Thoracic aorta (tissue), 2 donors: ENCODE results near the gene HYI. TPM values are rescaled to one million over a fixed set of nuclear protein-coding genes. Genes with fewer than 3 reads are reported as not detected.

Source experiments
- ATAC-seq: fragments of 150-250 bp; one replicate; pipeline ENCODE4 v1.8.0; 2017; ENCODE audit warnings: low read depth; ENCODE audit not compliant: insufficient number of reproducible peaks, low FRiP score
- DNase-seq: peaks from one replicate; pipeline ENCODE4 v3.0.0-alpha.2; 2020; ENCODE audit warnings: low spot score
- H3K27ac ChIP-seq, 2 donors: fragments of 200-600 bp; sonication (generic); 1 replicate in 1 of 2; 2 replicates in 1 of 2; pipeline ENCODE4 v1.5.1; 2016; ENCODE audit warnings: mild to moderate bottlenecking in 2 of 2, moderate library complexity in 2 of 2
- H3K27me3 ChIP-seq: fragments of 200-600 bp; sonication (generic); replicated peaks from 2 replicates; pipeline ENCODE4 v1.6.0; 2016; ENCODE audit warnings: mild to moderate bottlenecking; ENCODE audit not compliant: insufficient read depth
- H3K36me3 ChIP-seq: fragments of 200-600 bp; sonication (generic); one replicate; pipeline ENCODE4 v1.5.1; 2016
- H3K4me1 ChIP-seq, 2 donors: fragments of 200-600 bp; sonication (generic); 1 replicate in 1 of 2; 2 replicates in 1 of 2; pipeline versions ENCODE4 v1.5.1 to v1.6.0; 2016; ENCODE audit warnings: low read depth in 2 of 2, mild to moderate bottlenecking in 1 of 2; ENCODE audit not compliant: control insufficient read depth in 1 of 2
- H3K4me3 ChIP-seq: fragments of 200-600 bp; sonication (generic); 2 replicates; pipeline ENCODE4 v1.5.1; 2016; ENCODE audit warnings: mild to moderate bottlenecking
- H3K9me3 ChIP-seq: fragments of 200-600 bp; sonication (generic); 2 replicates; pipeline ENCODE4 v1.5.1; 2016
- total RNA-seq, 2 donors: library from RNA; depleted of rRNA; stranded (reverse); fragments of >200 nt; gene quantifications; one replicate each; pipeline versions ENCODE4 v1.1.0 to v1.2.3, GENCODE V29; 2016
- TF ChIP-seq, protein P1 (sequence below): fragments of 200-600 bp; sonication (generic); IDR thresholded peaks from one replicate; pipeline ENCODE4 v1.5.1; 2019; ENCODE audit warnings: antibody characterized with exemption

Gene HYI
- total RNA-seq, 2 donors from 2014 or later = 57.7 to 70.0 TPM

DNA sequence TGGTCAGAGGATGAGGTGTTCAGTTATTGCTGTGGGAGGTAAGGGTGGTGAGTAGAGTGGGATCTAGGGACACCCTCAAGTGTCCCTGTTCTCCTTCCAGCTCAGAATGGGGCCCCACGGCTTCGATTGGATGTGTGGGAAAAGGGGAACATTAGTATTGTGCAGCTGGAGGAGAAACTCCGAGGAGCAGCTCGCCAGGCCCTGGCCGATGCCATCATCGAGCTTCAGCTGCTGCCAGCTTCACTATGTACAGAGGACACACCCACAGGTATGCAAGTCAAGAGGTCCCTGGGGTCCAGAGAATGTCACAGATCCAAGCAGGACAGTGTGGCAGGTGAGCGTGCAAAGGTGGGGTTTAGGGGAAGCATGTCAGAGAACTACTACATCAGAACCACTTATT is 13.9 kb downstream of the HYI start:
- TF ChIP-seq, protein P1, sequence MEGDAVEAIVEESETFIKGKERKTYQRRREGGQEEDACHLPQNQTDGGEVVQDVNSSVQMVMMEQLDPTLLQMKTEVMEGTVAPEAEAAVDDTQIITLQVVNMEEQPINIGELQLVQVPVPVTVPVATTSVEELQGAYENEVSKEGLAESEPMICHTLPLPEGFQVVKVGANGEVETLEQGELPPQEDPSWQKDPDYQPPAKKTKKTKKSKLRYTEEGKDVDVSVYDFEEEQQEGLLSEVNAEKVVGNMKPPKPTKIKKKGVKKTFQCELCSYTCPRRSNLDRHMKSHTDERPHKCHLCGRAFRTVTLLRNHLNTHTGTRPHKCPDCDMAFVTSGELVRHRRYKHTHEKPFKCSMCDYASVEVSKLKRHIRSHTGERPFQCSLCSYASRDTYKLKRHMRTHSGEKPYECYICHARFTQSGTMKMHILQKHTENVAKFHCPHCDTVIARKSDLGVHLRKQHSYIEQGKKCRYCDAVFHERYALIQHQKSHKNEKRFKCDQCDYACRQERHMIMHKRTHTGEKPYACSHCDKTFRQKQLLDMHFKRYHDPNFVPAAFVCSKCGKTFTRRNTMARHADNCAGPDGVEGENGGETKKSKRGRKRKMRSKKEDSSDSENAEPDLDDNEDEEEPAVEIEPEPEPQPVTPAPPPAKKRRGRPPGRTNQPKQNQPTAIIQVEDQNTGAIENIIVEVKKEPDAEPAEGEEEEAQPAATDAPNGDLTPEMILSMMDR = no peak
- Histone ChIP-seq H3K27ac (no peak overlapping the region), H3K27me3 (no peaks in the 10 kb centered on the region), H3K4me3 (no peak overlapping the region), H3K9me3 (no peaks in the 10 kb centered on the region), H3K36me3 (peaks cover 70% of the 10 kb centered on the region), H3K4me1 (peaks cover 0 to 9% of the 10 kb centered on the region in 2 donors)
- ATAC-seq (no peak), DNase-seq (no peak)

DNA sequence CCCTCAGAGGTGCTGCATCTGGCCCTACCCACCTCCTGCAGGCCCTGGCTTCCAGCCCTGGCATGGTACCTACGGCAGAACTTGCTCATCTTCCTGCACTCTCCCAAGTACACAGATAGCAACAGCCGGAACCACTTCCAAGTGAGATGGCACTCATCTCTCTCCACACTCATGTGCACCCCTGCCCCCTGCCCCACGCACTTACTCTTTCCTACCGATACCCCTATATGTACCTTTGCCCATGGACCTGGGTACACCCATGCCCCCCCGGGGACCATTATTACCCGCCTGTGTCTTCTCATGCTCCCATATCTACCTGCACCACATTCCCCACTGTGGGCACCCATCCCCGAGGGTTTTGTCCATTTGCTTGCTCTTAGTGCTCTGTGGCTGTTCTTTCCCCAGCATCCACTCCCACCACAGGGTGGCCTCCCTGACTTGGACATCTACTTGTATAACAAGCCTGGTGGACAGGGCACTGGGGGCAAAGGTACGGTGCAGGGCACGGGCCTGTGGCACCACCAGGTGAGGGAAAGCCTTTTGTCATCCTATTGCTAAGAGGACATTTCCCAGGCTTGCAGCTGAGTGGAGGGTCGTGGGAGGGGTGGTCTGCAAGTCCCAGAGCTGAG is 14.7 kb downstream of the HYI start:
- Histone ChIP-seq H3K36me3 (peaks cover 69% of the 10 kb centered on the region), H3K4me1 (peaks cover 0 to 9% of the 10 kb centered on the region in 2 donors), H3K4me3 (no peak overlapping the region), H3K9me3 (no peaks in the 10 kb centered on the region), H3K27ac (no peak overlapping the region), H3K27me3 (no peaks in the 10 kb centered on the region)
- DNase-seq (no peak), ATAC-seq (no peak)
- TF ChIP-seq, protein P1 = no peak

DNA sequence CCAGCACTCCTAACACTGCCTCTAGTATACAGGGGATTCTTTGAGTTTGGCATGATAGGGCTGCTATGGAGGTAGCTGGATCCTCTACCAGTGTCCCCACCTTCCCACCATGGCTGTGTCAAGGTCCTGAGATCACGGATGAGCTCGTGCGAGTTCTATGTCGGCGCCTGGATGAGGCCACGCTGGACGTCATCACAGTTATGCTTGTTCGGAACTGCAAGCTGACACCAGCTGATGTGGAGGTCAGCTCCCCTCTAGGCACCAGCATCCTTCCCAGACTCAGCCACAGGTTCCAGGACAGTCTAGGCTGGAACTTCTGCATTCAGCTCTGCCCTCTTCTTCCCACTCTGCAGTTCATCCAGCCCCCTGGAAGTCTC is 15.2 kb downstream of the HYI start:
- ATAC-seq (no peak), DNase-seq (no peak)
- Histone ChIP-seq H3K4me1 (peaks cover 0 to 9% of the 10 kb centered on the region in 2 donors), H3K27ac (no peak overlapping the region), H3K9me3 (no peaks in the 10 kb centered on the region), H3K36me3 (peaks cover 69% of the 10 kb centered on the region), H3K27me3 (no peaks in the 10 kb centered on the region), H3K4me3 (no peak overlapping the region)
- TF ChIP-seq, protein P1 = no peak

DNA sequence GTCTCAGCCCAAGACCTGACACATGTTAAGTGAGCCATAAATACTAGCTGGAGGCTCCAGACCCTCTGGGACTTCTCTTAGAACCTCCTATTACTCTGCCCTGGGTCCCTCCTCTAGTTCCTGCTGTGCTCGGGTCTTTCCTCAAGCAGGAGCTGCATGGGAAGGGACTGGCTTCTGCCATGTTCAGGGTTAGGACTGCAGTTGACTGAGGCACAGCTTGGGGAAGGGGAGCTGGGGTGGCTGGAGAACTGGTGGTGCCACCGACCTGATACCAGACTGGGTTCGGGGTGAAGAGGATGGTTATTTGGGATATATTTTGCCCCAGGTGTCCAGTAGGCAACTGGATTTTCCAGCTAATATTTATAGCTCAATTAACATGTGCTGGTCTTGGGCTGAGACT is 15.7 kb downstream of the HYI start:
- Histone ChIP-seq H3K27me3 (no peaks in the 10 kb centered on the region), H3K27ac (no peak overlapping the region), H3K9me3 (no peaks in the 10 kb centered on the region), H3K4me1 (peaks cover 0 to 9% of the 10 kb centered on the region in 2 donors), H3K36me3 (peaks cover 69% of the 10 kb centered on the region), H3K4me3 (no peak overlapping the region)
- TF ChIP-seq, protein P1 = no peak
- DNase-seq (no peak), ATAC-seq (no peak)

DNA sequence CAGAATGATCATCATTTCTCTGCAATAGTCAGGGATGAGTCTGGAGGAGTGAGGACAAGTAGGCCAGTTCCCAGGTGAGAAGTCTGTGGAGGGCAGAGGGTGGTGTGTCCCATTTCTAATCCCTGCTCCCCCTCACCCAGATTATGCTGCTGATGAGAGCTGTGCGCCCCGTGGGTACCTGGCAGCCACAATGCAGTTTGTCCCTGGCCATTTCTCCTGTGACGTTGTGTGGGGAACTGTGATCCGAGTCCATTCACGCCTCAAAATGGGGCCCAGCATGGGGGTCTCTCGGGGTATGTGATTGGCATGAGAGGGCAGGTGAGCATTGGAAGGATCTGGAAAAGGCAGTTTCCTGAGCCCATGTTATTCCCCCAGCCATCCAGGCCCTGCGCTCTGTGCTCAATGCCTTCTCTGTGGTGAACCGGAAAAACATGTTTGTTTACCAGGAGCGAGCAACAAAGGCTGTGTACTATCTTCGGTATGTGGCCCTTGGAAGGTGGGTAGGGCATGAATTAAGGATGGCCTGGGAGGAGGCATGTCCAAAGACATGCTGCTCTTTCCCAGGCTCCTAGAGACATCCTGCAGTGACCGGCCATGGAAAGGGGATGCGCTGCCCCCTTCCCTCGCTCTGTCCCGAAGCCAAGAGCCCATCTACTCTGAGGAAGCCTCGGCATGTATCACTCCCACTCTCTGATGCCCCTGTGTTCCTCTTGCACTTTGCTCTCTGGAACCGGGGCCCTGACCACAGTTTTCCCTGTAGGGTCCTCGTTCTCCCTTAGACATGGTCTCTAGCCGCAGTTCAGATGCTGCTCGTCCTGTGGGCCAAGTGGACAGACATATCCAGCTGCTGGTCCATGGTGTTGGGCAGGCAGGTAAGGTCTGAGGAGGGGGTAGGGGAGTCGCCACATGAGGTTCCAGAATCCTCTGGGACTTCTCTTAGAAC is 16.4 kb downstream of the HYI start:
- Histone ChIP-seq H3K4me1 (peaks cover 0 to 9% of the 10 kb centered on the region in 2 donors), H3K27me3 (no peaks in the 10 kb centered on the region), H3K4me3 (no peak overlapping the region), H3K36me3 (peaks cover 69% of the 10 kb centered on the region), H3K27ac (no peak overlapping the region), H3K9me3 (no peaks in the 10 kb centered on the region)
- TF ChIP-seq, protein P1 = no peak
- DNase-seq = no peak
- no peak for ATAC-seq
